Esophagus squamous epithelium (tissue), 4 donors: ENCODE measurements around the gene SYNPR.

ENCODE experiments used
- POLR2A ChIP-seq, 4 donors: fragments of 450-650 bp; IDR thresholded peaks; one replicate each; pipeline ENCODE4 v1.6.1; 2017; ENCODE audit warnings: antibody characterized with exemption in 4 of 4, mild to moderate bottlenecking in 4 of 4, moderate library complexity in 3 of 4
- TF ChIP-seq, protein P1 (sequence below), 6 experiments: fragments of 450-650 bp in 4 of 6; fragments of 200-600 bp in 2 of 6; sonication (generic) in 2 of 6; IDR thresholded peaks; one replicate each; pipeline ENCODE4 v1.5.1; 2016 to 2019; ENCODE audit warnings: antibody characterized with exemption in 6 of 6, mild to moderate bottlenecking in 4 of 6, moderate library complexity in 4 of 6

DNA sequence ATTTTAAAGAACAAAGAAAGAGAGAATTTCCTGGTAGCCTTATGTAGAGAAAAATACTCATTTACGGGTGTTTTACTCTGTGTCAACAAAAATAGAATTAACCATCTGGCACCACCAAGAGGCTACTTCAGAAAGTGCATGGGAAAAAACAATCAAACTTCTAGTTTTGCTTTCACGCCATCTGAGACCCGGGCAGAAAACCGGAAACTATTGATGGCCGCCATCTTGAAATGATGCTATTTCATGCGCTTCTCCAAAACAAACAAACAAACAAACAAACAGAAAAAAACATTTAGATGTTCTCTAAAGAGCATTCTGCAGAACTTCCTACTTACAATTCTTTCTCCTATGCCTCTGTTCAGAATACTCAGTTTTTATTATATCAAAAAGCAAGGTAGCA is 49.4 kb upstream of the SYNPR start:
- TF ChIP-seq, protein P1, sequence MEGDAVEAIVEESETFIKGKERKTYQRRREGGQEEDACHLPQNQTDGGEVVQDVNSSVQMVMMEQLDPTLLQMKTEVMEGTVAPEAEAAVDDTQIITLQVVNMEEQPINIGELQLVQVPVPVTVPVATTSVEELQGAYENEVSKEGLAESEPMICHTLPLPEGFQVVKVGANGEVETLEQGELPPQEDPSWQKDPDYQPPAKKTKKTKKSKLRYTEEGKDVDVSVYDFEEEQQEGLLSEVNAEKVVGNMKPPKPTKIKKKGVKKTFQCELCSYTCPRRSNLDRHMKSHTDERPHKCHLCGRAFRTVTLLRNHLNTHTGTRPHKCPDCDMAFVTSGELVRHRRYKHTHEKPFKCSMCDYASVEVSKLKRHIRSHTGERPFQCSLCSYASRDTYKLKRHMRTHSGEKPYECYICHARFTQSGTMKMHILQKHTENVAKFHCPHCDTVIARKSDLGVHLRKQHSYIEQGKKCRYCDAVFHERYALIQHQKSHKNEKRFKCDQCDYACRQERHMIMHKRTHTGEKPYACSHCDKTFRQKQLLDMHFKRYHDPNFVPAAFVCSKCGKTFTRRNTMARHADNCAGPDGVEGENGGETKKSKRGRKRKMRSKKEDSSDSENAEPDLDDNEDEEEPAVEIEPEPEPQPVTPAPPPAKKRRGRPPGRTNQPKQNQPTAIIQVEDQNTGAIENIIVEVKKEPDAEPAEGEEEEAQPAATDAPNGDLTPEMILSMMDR (IDR thresholded peaks at IDR 0.05) = peak in 5 of 6 experiments; percentile 45 to 75 (median 58)
- no peak for TF ChIP-seq POLR2A (IDR thresholded peaks at IDR 0.05)
